ENCODE measurements around the gene TMEM248.

DNA sequence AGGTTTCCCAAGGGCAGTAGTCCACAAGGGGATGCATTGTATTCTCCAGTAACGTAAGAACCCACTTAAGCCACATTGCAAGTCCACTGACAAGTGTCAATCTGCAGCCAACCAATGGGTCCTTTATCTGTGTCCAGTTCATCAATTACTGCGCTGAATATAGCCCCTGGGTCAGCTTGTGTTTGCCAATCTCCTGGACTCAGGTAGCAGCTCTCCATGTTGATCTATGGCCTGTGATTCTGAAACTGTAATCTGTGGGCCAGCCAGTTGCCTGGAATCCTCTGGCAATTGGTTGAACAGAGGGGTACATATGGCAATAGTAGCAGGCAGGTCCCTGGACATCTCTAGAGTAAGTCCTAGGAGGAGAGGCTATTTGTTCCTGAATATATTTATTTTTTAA is 8.8 kb upstream of the TMEM248 start:
- TF ChIP-seq ARNTL (CRISPR knock-in tag; IDR thresholded peaks at IDR 0.05; ENCODE audit: borderline replicate concordance, low read depth) (no peak), CSDC2 (CRISPR knock-in tag; IDR thresholded peaks at IDR 0.05) (no peak), ZFP3 (CRISPR knock-in tag; IDR thresholded peaks at IDR 0.05) (no peak), ZFP30 (CRISPR knock-in tag; IDR thresholded peaks at IDR 0.05) (no peak)
